RWPE2 (cell line): ENCODE measurements around the gene UGT1A1.
A peak's percentile ranks its signal among the peaks of the same experiment; 100 is the strongest.

Experiments used
- ATAC-seq: fragments of 200-7000 bp; cut with Tn5 transposase; 3 replicates; pipeline ENCODE4 v1.9.1; 2021; ENCODE audit warnings: low read depth
- DNase-seq: peaks from one replicate; pipeline ENCODE4 v3.0.0-alpha.2; 2020; ENCODE audit warnings: low spot score
- H3K27ac ChIP-seq: fragments of 450-650 bp; 2 replicates; pipeline ENCODE4 v1.5.1; 2017; ENCODE audit warnings: mild to moderate bottlenecking; ENCODE audit not compliant: poor library complexity, severe bottlenecking
- H3K27me3 ChIP-seq: fragments of 250-450 bp; sonication (Bioruptor Pico); 2 replicates; pipeline ENCODE4 v1.5.1; 2021; ENCODE audit warnings: mild to moderate bottlenecking, moderate library complexity; ENCODE audit not compliant: insufficient read depth, poor library complexity, severe bottlenecking
- H3K36me3 ChIP-seq: fragments of 250-450 bp; sonication (Bioruptor Pico); 2 replicates; pipeline ENCODE4 v1.5.1; 2020; ENCODE audit warnings: low read depth, mild to moderate bottlenecking, moderate library complexity
- H3K4me1 ChIP-seq: fragments of 250-450 bp; sonication (Bioruptor Pico); 2 replicates; pipeline ENCODE4 v1.5.1; 2021; ENCODE audit warnings: mild to moderate bottlenecking, moderate library complexity; ENCODE audit not compliant: insufficient read depth, poor library complexity, severe bottlenecking
- H3K4me3 ChIP-seq: fragments of 250-450 bp; sonication (Bioruptor Pico); 2 replicates; pipeline ENCODE4 v1.5.1; 2021; ENCODE audit warnings: mild to moderate bottlenecking, moderate library complexity; ENCODE audit not compliant: severe bottlenecking
- H3K9me3 ChIP-seq: fragments of 250-450 bp; sonication (Bioruptor Pico); 2 replicates; pipeline ENCODE4 v1.5.1; 2021; ENCODE audit warnings: mild to moderate bottlenecking, moderate library complexity; ENCODE audit not compliant: severe bottlenecking
- TF ChIP-seq, protein P1 (sequence below): fragments of 450-650 bp; IDR thresholded peaks from one replicate; pipeline ENCODE4 v1.5.1; 2017; ENCODE audit warnings: mild to moderate bottlenecking, moderate library complexity; ENCODE audit not compliant: poor library complexity, severe bottlenecking

UGT1A1 gene

GRCh38 chr2:233769260-233769659, 9.2 kb downstream of the UGT1A1 start:
- Histone ChIP-seq H3K27ac (no peak overlapping the region), H3K27me3 (no peaks in the 10 kb centered on the region), H3K9me3 (no peaks in the 10 kb centered on the region), H3K36me3 (no peaks in the 10 kb centered on the region), H3K4me3 (no peak overlapping the region), H3K4me1 (peaks cover 2% of the 10 kb centered on the region)
- no peak for DNase-seq
- no peak for ATAC-seq
- TF ChIP-seq, protein P1, sequence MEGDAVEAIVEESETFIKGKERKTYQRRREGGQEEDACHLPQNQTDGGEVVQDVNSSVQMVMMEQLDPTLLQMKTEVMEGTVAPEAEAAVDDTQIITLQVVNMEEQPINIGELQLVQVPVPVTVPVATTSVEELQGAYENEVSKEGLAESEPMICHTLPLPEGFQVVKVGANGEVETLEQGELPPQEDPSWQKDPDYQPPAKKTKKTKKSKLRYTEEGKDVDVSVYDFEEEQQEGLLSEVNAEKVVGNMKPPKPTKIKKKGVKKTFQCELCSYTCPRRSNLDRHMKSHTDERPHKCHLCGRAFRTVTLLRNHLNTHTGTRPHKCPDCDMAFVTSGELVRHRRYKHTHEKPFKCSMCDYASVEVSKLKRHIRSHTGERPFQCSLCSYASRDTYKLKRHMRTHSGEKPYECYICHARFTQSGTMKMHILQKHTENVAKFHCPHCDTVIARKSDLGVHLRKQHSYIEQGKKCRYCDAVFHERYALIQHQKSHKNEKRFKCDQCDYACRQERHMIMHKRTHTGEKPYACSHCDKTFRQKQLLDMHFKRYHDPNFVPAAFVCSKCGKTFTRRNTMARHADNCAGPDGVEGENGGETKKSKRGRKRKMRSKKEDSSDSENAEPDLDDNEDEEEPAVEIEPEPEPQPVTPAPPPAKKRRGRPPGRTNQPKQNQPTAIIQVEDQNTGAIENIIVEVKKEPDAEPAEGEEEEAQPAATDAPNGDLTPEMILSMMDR: no peak

GRCh38 chr2:233772153-233772552, 12.1 kb downstream of the UGT1A1 start:
- Histone ChIP-seq H3K9me3 (no peaks in the 10 kb centered on the region), H3K36me3 (no peaks in the 10 kb centered on the region), H3K27me3 (no peaks in the 10 kb centered on the region), H3K4me1 (no peaks in the 10 kb centered on the region), H3K4me3 (no peak overlapping the region), H3K27ac (no peak overlapping the region)
- ATAC-seq (no peak), DNase-seq (no peak)
- TF ChIP-seq, protein P1: no peak

DNA sequence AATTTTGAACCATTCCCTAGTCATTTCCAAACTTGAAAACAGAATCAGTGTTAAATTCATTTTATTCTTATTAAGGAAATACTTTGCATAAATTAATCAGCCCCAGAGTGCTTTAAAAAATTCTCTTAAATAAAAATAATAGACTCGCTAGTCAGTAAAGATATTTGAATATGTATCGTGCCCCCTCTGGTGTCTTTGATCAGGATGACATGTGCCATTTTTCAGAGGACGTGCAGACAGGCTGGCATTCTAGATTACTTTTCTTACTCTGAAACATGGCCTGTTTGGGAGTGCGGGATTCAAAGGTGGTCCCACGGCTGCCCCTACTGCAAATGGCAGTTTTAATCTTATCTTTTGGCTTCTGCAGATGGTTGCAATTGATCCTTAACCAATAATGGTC, 12.5 kb downstream of the UGT1A1 start:
- H3K27me3 ChIP-seq: no peaks in the 10 kb centered on the region
- no peak overlapping the region for H3K27ac ChIP-seq
- TF ChIP-seq, protein P1: peak; percentile 17
- no peak overlapping the region for H3K4me3 ChIP-seq
- H3K36me3 ChIP-seq: no peaks in the 10 kb centered on the region
- no peaks in the 10 kb centered on the region for H3K4me1 ChIP-seq
- DNase-seq (no peak), ATAC-seq (no peak)
- no peaks in the 10 kb centered on the region for H3K9me3 ChIP-seq

DNA sequence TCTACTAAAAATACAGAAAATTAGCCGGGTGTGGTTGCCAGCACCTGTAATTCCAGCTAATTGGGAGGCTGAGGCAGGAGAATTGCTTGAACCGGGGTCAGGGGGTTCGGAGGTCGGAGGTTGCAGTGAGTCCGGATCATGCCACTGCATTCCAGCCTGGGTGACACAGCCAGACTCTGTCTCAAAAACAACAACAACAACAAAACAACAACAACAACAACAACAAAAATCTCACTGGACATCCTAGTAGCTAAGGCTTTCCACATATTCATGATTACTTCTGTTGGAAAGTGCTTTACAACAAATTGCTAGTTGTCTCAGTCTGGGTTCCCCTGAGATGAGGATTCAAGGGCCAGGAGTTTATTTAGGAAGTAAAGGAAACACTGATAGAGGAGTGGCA, 13.8 kb downstream of the UGT1A1 start:
- Histone ChIP-seq H3K9me3 (no peaks in the 10 kb centered on the region), H3K27ac (no peak overlapping the region), H3K4me3 (no peak overlapping the region), H3K27me3 (no peaks in the 10 kb centered on the region), H3K4me1 (no peaks in the 10 kb centered on the region), H3K36me3 (no peaks in the 10 kb centered on the region)
- DNase-seq: no peak
- TF ChIP-seq, protein P1: no peak
- no peak for ATAC-seq

DNA sequence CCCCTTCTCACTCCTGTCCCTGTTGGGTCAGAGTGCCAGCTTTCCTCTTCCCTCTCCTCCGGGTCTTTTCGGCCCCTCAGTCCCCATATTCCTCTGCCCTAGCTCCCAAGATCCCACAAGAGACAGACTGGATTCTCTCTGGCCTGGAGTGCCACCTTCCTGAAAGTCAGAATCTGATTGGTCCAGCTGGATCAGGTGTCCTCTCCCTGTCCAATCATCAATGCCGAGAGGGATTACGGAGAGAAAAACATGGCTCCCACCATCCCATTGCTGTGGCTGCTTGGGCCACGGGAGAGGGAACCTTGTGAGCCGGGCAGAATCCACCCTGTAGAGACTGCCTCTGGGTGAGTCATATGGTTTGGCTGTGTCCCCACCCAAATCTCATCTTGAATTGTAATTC, 15.3 kb downstream of the UGT1A1 start:
- Histone ChIP-seq H3K36me3 (no peaks in the 10 kb centered on the region), H3K4me3 (no peak overlapping the region), H3K4me1 (no peaks in the 10 kb centered on the region), H3K9me3 (no peaks in the 10 kb centered on the region), H3K27ac (no peak overlapping the region), H3K27me3 (no peaks in the 10 kb centered on the region)
- DNase-seq: no peak
- ATAC-seq: no peak
- TF ChIP-seq, protein P1: no peak
